Measurements from ENCODE around the gene CACNA1G. TPM values are rescaled to one million over a fixed set of nuclear protein-coding genes. Genes with fewer than 3 reads are reported as not detected.

The CACNA1G gene
- total and polyA plus RNA-seq, 2 donors (not counting 3 experiments of a cell fraction or from before 2014, with no cell fraction given) = not detected

- Histone ChIP-seq H2AFZ (ENCODE audit: low read depth, low read length) (no peak overlapping the region), H3K9me3 (replicated peaks; ENCODE audit: control insufficient read depth, insufficient read depth, low read length) (no peaks in the 10 kb centered on the region), H4K20me1 (replicated peaks; ENCODE audit: control insufficient read depth, extremely low read depth, insufficient read depth, low read length) (no peaks in the 10 kb centered on the region), H3K27me3 (ENCODE audit: control insufficient read depth in 2 of 2, insufficient read depth in 2 of 2, low read length in 2 of 2) (peaks cover 0 to 5% of the 10 kb centered on the region in 2 experiments), H3K79me2 (ENCODE audit: control insufficient read depth, insufficient read depth, low read length) (no peaks in the 10 kb centered on the region), H3K36me3 (ENCODE audit: control insufficient read depth in 2 of 2, extremely low read depth in 1 of 2, insufficient read depth in 2 of 2, low read length in 2 of 2) (no peaks in the 10 kb centered on the region), H3K4me1 (ENCODE audit: control insufficient read depth, extremely low read depth, insufficient read depth, low read length) (peaks cover 21% of the 10 kb centered on the region), H3K9ac (replicated peaks; ENCODE audit: extremely low read depth, insufficient read depth, low read length) (no peak overlapping the region), H3K4me2 (ENCODE audit: insufficient read depth, low read length) (no peak overlapping the region), H3K27ac (ENCODE audit: insufficient read depth, low read depth, low read length) (no peak overlapping the region), H3K4me3 (replicated peaks in 1 of 3; ENCODE audit: insufficient read depth in 1 of 3, low read depth in 1 of 3, low read length in 3 of 3) (no peak overlapping the region), H3K9me1 (replicated peaks; ENCODE audit: control insufficient read depth, extremely low read depth, insufficient read depth, low read length) (no peaks in the 10 kb centered on the region)
- intact Hi-C loops (cut with micrococcal nuclease) (no loop called here), dilution Hi-C loops (cut with MboI; ENCODE audit: extremely low pct_ligation_motif_present, low sequenced_read_pairs) (no loop called here)
- ChIA-PET CTCF (interaction anchor here (0.7 to 1.6 kb wide), 8 partner anchors 8 to 82 kb away, joined by 3 to 7 read pairs (median 4); no protein-coding TSS in a partner anchor), POLR2A (no interaction called here)
- no peak for DNase-seq (ENCODE audit: low read depth, low spot score)
- TF ChIP-seq MAX (IDR thresholded peaks at IDR 0.05; ENCODE audit: insufficient read depth, insufficient read length) = no peak
- no peak for TF ChIP-seq MYC (IDR thresholded peaks at IDR 0.05; ENCODE audit: low read depth, low read length)
- no peak for TF ChIP-seq EZH2 (IDR thresholded peaks at IDR 0.05; ENCODE audit: borderline replicate concordance, low read depth, low read length, severe bottlenecking)
- TF ChIP-seq POLR2A (IDR thresholded peaks at IDR 0.05; ENCODE audit: low read depth, low read length) = no peak
- TF ChIP-seq GATA2 (IDR thresholded peaks at IDR 0.05; ENCODE audit: insufficient read depth, insufficient read length, low read depth, low read length) = no peak
- no peak for TF ChIP-seq JUN (IDR thresholded peaks at IDR 0.05; ENCODE audit: borderline replicate concordance, insufficient read depth, insufficient read length, low read depth)
- no peak for TF ChIP-seq POLR2AphosphoS5 (IDR thresholded peaks at IDR 0.05; ENCODE audit: insufficient read depth, low read depth, low read length)
- no peak for TF ChIP-seq FOS (IDR thresholded peaks at IDR 0.05; ENCODE audit: borderline replicate concordance, insufficient read depth, low read length)
- TF ChIP-seq CTCF (IDR thresholded peaks at IDR 0.05; ENCODE audit: extremely low read depth in 1 of 2, insufficient read depth in 1 of 2, low read depth in 1 of 2, low read length in 2 of 2) = no peak
- BruUV-seq (replicated peaks) = no TSS peak
- FAIRE-seq = no peak
These were observed 72.1 kb downstream of the CACNA1G start for GRCh38 chr17:50632637-50633036.

Measured in endothelial cell of umbilical vein (primary cell).